NCI-H460 (cell line): ENCODE results near the gene HGF. TPM values are rescaled to one million over a fixed set of nuclear protein-coding genes. Genes with fewer than 3 reads are reported as not detected.

Experiments
- DNase-seq: peaks from one replicate; pipeline ENCODE4 v3.0.0-alpha.2; 2016; ENCODE audit warnings: low read depth; ENCODE audit errors: extremely low read depth
- total RNA-seq: library from RNA; depleted of rRNA; stranded (reverse); fragments of >200 nt; shearing (Covaris generic); gene quantifications from 2 replicates; pipeline ENCODE4 v1.2.3, GENCODE V29; 2014

HGF gene
- total RNA-seq, 1 experiment from 2014 or later, result not detected

DNA sequence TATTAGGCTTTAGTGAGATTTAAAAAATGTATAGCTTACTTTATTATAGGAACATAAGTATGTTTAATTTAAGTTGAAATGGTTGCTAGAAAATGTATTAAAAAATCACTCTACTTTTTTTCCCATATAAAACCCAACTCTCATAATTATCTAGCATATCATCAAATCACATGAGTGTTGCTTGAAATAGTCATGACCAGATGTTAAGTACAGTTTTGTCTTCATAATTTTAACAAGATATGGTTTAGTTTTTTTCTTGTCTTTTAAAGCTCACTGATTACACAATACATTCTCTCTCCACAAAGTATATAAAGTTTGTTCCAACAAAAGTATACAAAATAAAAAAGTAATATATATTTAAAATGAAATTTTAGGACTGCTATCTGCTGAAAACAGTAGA is 82.8 kb downstream of the HGF start:
- no peak for DNase-seq

DNA sequence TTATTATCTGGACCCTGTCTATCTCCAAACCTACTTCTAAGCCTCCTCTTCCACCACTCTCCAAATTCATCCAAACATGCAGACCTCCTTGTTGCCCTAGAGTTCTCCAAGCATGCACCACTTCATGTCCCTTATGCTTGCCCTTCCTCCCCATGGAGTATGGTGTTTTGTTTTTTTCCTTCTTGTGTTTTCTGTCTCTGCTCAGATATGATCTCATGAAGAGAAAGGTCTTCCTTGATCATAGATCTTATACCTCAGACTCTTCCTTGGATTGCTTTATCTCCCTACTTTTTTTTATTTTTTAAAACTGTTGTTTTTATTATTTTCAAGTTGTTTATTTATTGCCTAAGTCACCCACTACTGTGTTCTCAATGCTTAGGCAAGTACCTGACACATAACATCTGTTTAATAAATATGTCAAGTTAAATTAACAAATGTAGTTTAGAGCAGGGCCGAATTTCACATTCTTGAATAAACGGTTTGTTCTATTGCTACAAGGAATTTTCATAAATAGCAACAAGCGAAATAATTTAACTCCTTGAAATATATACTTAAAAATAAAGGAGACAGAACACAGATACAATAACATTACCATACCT is 84.5 kb downstream of the HGF start:
- no peak for DNase-seq

DNA sequence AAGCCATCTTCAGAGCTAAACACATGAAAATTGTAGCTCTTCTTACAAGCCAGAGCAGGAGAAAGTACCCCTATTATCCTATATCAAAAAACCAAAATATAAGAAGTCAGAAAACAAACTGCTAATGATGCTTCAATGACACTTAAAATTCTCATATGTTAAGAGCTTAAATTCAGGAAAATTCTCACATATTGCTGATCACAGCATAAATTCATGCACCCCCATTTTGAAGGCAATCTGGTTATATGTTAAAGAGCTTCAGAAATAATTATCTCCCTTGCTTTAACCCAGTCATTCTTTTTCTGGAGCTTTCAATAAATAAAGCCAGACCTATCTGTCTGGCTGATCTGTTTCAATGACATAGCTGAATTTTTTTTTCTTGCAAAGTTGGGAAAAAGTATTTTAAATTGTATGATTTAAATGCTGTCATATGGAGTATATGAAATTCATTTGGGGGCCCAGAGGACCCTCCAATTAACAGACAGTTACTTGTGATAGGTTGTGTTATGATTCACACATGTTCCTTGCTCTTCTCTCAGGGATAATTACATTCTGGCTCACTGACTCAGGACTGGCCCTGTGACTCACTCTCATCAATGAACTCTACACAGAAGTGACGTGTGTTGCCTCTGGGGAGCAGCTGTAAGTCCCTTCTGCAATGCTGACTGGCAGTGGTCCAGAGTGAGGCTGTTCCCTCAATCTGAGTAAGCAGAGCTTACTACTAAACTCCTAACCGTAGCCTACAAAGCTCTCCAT is 85.2 kb downstream of the HGF start:
- DNase-seq, result peak; percentile 97

DNA sequence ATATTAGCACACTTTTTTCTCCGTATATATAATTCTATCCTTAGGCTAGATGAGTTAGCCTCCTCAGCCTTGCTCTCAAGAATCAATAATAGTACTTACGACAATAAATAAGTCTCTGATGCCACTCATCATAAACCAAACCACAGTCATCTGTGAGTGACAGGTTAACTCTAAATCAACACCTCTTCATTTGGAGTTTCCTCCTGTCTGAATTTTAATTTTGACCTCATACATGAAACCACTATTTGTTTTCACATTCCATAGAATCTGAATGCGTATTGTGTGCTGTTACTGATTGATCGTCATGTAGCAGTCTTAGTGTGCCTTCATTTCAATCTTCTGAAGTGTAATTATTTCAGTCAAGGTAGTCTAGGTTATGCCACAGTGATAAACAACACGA is 85.8 kb downstream of the HGF start:
- DNase-seq, result no peak

DNA sequence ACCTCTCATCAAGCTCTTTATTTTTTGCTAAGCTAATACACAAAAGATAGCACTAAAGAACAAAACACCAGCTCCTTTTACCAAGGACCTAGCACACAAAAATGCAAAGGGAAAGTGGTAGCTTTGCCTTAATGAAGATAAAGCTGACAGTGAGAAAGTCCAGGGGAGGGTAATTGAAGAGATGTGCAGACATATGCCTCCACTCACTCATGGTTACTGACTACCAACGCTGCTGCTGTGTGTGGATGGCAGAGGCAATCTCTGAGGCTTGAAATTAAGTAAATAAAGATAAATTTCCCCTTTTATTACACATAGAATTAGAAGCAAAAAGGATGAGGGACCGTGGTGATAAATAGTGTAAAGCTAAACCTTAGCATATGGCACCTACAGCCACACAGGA is 87.0 kb downstream of the HGF start:
- DNase-seq, result no peak

DNA sequence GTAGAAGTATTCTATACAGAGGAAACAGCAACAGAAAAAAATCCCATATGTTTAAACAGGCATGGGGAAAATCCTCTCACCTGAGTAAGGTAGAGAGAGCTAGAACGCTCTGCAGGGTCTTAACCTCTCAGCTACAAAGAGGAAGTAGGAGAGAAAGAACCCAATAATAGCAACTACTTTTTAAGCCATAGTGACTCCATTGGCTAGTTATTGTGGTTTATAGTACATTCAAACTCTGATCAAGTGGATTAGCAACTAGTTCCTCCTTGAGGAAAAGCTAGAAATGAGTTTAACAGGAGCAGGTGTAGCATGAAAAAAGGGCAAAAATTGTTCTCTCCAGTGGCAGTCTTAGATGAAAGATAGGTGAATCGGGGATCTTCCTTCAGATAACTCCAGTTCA is 89.7 kb downstream of the HGF start:
- no peak for DNase-seq

DNA sequence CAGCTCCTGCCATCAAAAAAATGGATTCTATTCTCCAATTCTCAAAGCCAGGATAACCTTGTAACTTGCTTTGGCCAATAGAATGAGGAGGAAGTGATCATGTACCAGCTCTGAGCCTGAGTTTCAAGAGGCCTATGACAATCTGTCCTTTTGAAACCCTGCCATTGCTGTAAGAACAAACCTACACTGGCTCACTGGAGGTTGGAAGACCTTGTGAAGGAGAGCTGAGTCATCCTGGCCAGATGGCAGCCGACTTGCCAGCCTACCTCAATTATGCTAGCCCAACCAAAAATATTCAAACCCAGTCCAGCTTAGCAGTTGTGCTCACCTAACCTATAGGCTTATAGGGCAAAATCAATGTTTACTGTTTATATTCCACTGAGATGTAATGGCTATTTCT is 93.0 kb downstream of the HGF start:
- DNase-seq, result no peak

DNA sequence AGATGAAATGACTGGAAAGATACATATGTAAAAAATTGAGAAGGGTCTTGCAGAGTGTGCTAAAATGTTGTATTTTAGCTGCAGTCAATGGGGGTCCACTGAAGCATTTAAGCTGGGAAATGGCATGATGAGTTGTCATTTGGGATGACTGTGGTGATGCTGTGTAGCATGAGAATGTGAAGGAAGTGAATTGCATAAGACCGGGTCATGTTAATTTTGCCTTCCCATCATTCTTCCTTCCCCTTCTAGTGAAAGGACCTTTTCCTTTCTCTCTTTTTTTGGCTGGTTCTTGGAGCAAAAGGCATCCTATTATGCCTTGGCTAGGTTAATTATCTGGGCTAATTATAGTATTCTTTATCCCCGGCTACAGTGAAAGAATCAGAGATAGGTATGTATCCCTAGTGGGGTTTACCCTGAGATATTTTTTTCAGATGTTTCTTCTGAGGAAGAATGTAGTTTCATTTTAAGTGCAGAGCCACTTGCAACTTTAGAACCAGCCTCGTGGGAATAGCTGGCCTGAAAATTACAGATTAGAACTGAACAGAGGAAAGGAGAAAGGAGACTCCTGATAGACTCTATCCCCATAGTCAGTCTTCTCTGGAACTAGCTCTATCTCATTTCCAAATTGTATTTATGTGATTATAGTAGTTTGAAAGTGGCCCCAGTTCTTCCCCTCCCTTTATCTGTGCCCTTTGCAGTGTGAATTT is 93.6 kb downstream of the HGF start:
- DNase-seq, result no peak

DNA sequence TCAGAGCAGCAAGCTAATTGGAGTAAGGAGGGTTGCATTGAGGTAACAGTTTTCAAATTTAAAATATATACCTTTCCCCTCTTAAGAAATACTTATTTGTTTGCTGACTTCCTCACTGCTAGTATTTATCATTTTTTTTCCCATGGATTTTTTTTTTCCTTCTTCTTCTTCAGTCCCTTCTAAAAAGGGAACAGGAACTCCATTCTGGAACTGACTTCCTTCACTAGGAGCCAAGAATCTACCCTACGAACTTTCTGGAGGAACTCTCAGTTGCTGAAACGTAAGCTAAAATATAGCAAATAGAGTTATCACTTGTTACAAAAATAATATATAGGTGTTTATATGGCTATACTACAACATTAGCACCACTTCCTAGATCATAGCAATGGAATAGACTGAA is 95.4 kb downstream of the HGF start:
- no peak for DNase-seq

DNA sequence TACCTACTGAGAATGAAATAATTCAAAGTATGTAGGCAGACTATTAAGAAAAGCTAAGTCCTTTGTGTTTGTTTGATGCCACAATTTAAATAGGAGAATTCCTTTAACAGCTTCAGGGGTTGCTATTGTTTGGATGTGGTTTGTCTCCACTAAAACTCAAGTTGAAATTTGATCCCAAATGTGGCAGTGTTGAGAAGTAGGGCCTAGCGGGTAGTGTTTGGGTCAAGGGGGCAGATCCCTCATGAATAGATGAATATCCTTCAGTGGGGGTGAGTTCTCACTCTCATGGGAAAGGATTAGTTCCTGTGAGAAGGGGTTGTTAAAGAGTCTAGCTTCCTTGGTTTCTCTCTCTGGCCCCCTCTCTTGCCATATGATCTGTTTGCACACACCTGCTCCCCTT is 97.0 kb downstream of the HGF start:
- no peak for DNase-seq

DNA sequence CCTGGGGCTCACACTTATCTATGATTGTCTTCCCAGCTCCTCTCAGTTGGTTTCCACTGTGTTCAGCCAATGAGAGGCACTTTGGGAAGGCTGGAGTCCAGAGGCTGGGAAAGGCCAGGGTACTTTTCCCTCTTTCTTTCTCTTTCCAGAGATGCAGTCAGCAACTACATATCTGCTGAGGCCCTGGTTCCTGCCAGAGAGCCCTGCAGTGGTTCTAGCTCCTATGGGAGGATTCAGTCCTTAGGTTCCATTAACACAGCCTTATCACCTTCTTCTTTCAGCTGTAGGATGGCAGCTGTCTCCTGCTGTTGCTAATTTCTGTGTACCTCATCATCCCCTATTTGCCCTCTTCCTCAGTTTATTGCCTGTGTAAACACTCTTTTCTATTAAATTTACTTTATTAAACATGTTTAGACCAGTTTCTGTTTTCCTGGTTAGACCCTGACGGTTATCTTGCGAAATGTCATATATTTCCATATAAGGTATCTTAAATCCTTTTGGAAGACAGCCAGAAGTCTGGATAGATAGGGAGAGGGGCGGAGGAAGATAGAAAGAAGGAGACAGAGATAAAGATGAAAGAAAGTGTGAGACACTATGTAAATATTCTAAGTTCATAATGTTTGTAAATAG is 100.3 kb downstream of the HGF start:
- no peak for DNase-seq

DNA sequence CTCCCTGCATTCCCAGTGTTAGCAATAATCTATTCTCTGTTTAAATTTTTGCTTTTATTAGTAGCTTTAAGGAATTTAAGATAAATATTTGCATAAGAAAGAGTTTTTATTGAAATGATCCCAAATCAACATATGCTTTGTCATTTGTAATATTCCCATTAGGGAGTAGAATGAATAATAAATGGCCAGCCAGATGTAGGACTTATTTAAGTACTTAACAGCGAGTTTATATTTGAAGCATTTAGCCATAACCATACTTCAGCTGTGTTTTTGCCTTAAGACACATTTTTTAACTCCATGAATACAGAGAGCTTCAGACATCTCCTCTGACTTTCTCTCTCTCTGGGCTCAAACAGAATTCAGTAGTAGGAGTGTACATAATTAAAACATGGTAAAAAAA is 103.6 kb downstream of the HGF start:
- DNase-seq, result no peak

DNA sequence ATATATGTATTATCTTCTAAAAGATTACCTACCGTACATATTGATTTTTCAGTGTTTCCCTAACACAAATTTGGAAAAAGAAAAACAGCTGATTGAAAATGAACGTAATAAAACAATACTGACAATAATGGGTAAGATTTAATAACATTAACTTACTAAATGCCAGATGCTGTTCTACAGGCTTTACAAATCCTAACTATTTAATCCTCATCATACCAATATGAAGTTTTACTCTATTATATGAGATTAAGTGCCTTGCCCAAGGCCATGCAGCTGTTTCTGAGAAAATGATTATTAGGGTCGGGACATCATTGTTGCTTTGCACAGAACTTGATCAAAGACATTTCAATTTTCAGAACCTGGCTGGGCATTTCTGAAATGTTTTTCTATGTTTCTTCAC is 104.6 kb downstream of the HGF start:
- no peak for DNase-seq

DNA sequence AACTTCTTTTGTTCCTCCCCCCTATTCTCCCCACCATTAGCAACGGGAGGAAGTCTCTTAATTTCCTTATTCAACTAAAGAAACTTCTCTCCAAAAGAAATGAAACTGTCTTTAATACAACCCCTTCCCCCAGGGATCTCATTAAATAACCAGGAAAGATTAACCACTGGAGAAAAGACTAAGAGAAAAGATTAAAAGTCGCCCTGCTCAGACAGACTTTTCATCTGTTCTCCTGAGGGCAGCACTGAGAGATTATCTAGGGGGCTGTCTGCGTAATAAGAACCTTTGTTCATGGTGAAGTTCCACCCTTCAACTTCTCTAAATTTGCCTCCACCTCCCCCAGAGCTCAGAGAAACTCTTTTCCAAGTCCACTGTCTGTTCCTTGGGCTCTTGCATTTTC is 105.5 kb downstream of the HGF start:
- no peak for DNase-seq

DNA sequence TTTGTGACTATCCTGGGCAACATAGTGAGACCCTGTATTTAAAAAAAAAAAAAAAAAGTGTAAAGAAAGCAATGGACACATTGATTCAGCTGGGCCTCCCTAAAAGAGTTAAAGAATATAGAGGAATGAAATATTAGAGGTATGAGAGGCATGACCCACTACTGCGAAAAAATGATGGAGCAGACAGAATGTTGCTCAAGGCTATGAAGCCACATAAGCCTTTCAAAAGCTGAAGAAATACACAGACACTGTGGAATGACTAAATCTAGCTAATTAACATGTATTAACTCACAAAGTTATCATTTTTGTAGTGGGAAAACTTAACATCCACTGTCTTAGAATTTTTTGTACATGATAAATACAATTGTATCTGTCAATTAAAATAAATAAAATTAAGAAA is 107.3 kb downstream of the HGF start:
- no peak for DNase-seq

DNA sequence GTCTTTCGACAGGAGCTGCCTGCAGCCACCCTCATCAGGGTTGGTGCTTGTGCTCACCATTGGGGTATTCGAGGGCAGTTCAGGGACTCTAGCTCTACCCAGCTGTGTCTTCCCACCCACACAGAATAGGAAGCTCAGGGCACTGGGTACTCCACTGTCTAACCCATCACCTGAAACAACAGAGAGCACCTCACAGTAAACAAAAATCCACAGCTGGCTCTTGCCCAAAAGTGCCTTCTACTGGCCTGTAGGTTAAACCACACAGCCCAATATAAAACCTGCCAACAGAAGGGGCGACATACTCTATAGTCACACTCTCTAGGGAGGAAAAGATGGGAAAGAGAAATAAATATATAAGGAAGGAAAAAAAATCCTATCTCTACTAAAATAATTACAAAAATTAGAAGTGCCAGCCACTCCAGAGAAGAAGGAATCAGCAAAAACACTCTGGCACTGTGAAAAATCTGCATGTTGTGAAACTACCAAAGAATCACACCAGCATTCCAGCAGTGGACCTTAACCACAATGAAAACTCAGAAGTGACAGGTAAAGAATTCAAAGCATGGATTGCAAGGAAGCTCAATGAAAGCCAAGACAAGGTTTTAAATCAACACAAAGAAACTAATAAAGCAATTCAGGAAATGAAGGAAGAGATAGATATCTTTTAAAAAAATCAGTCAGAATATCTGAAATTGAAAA is 110.0 kb downstream of the HGF start:
- no peak for DNase-seq

DNA sequence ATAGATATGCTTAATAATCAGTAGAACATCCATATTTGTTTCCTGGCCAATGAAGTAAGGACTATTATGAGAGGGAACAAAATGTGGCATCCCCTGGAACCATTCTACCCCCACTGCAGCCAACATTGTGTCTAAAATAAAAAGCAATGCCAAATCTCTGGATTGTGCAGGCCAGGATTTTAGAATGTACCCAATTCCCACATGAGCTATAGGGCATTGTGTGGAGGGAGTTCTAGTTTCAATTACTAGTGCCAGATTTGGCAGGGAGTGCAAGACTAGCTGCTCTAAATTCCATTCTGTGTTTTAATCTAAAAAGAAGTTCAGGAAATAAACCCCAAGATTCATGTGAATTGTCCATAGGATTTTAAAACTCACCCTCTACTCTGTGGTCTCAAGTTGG is 112.3 kb downstream of the HGF start:
- DNase-seq, result no peak

DNA sequence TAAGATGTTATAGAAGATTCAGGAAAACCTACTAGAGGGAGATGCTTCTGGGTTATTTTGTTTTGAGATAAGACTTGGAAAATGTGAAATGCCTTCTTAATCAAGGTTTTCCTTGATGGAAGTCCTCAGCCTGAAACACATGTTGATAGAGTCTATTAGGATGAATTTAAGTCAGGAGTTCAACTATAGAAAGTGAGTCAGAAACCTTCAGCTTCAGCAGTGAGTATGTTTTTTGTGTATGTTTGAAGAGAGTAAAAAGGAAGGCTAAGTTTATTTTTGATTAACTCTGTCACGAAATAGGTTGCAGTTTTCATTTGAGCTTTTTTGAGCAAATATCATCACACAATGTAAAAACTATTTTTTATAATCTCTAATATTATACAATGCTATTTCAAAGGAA is 114.6 kb downstream of the HGF start:
- no peak for DNase-seq

DNA sequence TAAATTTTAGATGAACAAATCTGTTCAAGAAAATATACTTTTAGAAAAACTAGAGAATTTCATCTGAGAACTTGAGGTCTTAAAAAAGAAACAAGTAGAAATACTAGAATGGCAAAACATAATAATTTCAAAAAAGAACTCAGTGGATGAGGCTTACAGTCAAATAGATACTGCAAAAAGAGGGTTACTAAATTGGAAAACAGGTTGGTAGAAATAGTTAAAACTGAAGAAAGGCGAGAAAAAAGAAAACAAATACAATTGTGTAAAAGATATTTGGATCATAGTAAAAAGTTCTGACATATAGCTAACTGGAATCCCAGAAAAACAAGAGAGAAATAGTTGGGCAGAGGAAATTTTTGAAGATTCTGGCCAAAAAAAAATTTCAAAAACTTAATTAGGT is 117.6 kb downstream of the HGF start:
- DNase-seq, result no peak
